ENCODE measurements around the gene PRKAG2.

Gene PRKAG2

GRCh38 chr7:151792086-151792485 lies 84.8 kb downstream of the PRKAG2 start:
- H3K27me3 ChIP-seq (ENCODE audit: control insufficient read depth, low read length): peaks cover 20% of the 10 kb centered on the region
- H3K9me2 ChIP-seq (replicated peaks; ENCODE audit: control insufficient read depth, low read length): no peaks in the 10 kb centered on the region

DNA sequence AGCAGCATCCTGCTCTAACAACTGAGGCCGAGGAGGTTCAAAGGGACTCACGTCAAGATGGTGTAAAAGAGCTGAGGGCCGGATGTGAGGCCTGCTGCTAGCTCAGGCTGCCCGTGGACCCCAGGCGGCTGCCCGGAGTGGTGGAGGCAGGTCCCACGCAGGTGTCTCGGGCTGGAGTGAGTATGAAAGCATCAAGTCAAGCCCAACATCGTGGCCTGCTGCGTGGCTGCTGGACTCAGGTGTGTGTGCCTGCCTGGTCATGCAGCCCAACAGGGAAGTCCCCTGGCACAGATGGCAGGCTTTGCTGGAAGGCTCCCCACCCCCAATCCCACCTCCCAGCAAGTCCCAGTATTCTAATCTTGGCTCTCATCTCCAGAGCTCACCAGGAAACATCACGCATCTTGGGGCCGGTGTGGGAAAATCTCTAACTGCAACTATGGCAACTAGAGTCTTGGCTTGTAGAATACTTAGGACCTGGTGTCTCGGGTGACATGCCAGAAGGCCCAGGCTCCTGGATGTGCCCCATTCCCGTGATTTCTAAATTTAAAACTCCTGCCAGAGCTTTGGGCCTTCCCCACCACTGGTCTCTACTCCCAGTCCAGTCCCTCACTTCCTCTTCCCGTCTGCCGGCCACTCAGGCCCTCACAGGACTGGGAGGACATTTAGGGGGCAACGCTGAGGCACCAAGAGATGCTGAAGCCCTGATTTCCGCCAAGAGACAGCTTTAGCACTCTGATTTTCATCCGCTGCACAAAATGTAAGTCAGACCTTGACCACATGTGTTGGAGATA lies 85.9 kb downstream of the PRKAG2 start:
- Histone ChIP-seq H3K36me3 (ENCODE audit: control insufficient read depth, low read length) (no peaks in the 10 kb centered on the region), H4K20me1 (ENCODE audit: control insufficient read depth, insufficient read depth, low read depth, low read length) (no peaks in the 10 kb centered on the region), H3K4me1 (ENCODE audit: control insufficient read depth, low read length) (peaks cover 8% of the 10 kb centered on the region; the same call in 1 of the 2 replicates), H3F3A (ENCODE audit: control insufficient read depth, insufficient read depth) (no peaks in the 10 kb centered on the region), H3K9me2 (replicated peaks; ENCODE audit: control insufficient read depth, low read length) (no peaks in the 10 kb centered on the region), H3K27me3 (ENCODE audit: control insufficient read depth, low read length) (peaks cover 20% of the 10 kb centered on the region), H3K79me2 (ENCODE audit: control insufficient read depth, low read length) (no peaks in the 10 kb centered on the region), H3K9me3 (ENCODE audit: control insufficient read depth, insufficient read depth, low read length) (no peaks in the 10 kb centered on the region), H3K27ac (ENCODE audit: low read depth, low read length) (no peak overlapping the region), H3K4me3 (ENCODE audit: low read length) (no peak overlapping the region), H3K4me2 (ENCODE audit: low read length) (no peak overlapping the region)
- TF ChIP-seq EZH2phosphoT487 (IDR thresholded peaks at IDR 0.05; ENCODE audit: borderline replicate concordance, low read length): no peak
- TF ChIP-seq, protein P1, sequence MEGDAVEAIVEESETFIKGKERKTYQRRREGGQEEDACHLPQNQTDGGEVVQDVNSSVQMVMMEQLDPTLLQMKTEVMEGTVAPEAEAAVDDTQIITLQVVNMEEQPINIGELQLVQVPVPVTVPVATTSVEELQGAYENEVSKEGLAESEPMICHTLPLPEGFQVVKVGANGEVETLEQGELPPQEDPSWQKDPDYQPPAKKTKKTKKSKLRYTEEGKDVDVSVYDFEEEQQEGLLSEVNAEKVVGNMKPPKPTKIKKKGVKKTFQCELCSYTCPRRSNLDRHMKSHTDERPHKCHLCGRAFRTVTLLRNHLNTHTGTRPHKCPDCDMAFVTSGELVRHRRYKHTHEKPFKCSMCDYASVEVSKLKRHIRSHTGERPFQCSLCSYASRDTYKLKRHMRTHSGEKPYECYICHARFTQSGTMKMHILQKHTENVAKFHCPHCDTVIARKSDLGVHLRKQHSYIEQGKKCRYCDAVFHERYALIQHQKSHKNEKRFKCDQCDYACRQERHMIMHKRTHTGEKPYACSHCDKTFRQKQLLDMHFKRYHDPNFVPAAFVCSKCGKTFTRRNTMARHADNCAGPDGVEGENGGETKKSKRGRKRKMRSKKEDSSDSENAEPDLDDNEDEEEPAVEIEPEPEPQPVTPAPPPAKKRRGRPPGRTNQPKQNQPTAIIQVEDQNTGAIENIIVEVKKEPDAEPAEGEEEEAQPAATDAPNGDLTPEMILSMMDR (IDR thresholded peaks at IDR 0.05; ENCODE audit: low read depth, low read length, poor library complexity, severe bottlenecking): no peak

More at GRCh38 chr7:151792086-151792485, 84.8 kb downstream of the PRKAG2 start:
- Histone ChIP-seq H3K4me1 (ENCODE audit: control insufficient read depth, low read length) (peaks cover 8% of the 10 kb centered on the region; the same call in 1 of the 2 replicates), H3K4me2 (ENCODE audit: low read length) (no peak overlapping the region), H3K4me3 (ENCODE audit: low read length) (no peak overlapping the region), H4K20me1 (ENCODE audit: control insufficient read depth, insufficient read depth, low read depth, low read length) (no peaks in the 10 kb centered on the region), H3K27ac (ENCODE audit: low read depth, low read length) (no peak overlapping the region), H3F3A (ENCODE audit: control insufficient read depth, insufficient read depth) (no peaks in the 10 kb centered on the region), H3K9me3 (ENCODE audit: control insufficient read depth, insufficient read depth, low read length) (no peaks in the 10 kb centered on the region), H3K36me3 (ENCODE audit: control insufficient read depth, low read length) (no peaks in the 10 kb centered on the region), H3K79me2 (ENCODE audit: control insufficient read depth, low read length) (no peaks in the 10 kb centered on the region)
- TF ChIP-seq, protein P1 (IDR thresholded peaks at IDR 0.05; ENCODE audit: low read depth, low read length, poor library complexity, severe bottlenecking): no peak
- no peak for TF ChIP-seq EZH2phosphoT487 (IDR thresholded peaks at IDR 0.05; ENCODE audit: borderline replicate concordance, low read length)

DNA sequence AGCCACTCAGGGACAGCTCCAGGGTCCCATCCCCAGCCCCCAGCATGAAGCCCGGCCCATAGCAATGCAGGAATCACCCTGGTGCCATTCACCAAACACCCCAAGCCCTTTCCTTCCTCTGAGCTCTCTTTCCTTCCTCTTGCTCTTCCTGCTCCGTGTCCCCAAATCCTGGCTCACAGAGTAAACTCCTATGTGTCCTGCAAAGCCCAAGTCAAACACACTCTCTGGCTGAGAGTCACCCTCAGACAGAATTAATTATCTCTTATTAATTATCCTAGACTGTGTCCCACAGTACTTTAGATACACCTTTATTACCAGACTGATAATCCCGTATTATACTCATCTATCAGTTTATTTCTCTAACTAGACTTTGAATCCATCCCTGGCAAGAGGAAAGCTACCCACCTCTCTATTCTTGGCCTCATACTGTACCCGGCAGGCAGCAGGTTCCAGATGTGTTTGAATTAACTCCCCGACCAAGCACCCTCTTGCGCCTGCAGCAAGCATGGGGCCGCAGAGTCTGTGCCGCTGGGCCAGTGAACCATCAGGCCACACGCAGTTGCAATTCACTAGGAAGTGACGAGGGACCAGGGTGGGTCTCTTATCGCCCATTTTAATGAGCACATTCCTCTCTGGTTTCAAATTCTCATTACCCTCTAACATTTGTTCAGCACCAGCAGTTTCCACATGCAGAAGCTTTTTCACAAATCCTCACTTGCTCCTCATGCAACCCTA lies 86.7 kb downstream of the PRKAG2 start:
- Histone ChIP-seq H4K20me1 (ENCODE audit: control insufficient read depth, insufficient read depth, low read depth, low read length) (no peaks in the 10 kb centered on the region), H3K79me2 (ENCODE audit: control insufficient read depth, low read length) (no peaks in the 10 kb centered on the region), H3K36me3 (ENCODE audit: control insufficient read depth, low read length) (no peaks in the 10 kb centered on the region), H3K4me3 (ENCODE audit: low read length) (no peak overlapping the region), H3K9me3 (ENCODE audit: control insufficient read depth, insufficient read depth, low read length) (no peaks in the 10 kb centered on the region), H3K4me1 (ENCODE audit: control insufficient read depth, low read length) (peaks cover 6% of the 10 kb centered on the region; the same call in 1 of the 2 replicates), H3K4me2 (ENCODE audit: low read length) (no peak overlapping the region), H3K27ac (ENCODE audit: low read depth, low read length) (no peak overlapping the region), H3K9me2 (replicated peaks; ENCODE audit: control insufficient read depth, low read length) (no peaks in the 10 kb centered on the region), H3K27me3 (ENCODE audit: control insufficient read depth, low read length) (peaks cover 18% of the 10 kb centered on the region), H3F3A (ENCODE audit: control insufficient read depth, insufficient read depth) (no peaks in the 10 kb centered on the region)
- TF ChIP-seq, protein P1 (IDR thresholded peaks at IDR 0.05; ENCODE audit: low read depth, low read length, poor library complexity, severe bottlenecking): no peak
- no peak for TF ChIP-seq EZH2phosphoT487 (IDR thresholded peaks at IDR 0.05; ENCODE audit: borderline replicate concordance, low read length)

All from DOHH2 (cell line).